T-helper 1 cell (primary cell): Measurements from ENCODE around the gene TMPRSS4.

Source experiments
- DNase-seq, 5 donors: peaks; one replicate each; pipeline ENCODE4 v3.0.0-alpha.2; 2012 to 2020

Gene TMPRSS4

DNA sequence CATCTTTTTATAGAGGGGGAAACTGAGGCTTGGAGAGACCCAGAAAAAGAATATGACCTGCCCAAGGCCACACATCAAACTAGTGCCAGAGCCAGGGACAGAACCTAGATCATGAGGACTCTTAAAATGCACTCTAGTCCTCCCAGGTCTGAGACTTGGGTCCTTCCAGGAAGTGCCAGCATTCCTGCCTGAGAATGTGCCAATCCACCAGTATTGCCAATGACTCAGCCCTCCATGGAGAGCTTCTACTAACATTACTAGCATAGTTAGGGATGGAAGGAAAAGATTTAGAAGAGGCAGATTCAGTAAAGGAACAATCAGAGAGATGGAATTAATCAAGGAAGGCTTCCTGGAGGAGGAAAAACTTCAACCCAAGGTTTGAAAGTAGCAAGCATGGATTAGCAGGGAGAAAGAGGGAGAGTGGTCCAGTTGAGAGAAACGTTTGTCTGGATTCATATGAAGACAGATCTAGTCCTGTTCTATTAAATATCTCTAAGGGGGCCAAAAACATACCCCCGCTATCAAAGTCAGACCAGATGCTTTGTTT is 30.0 kb downstream of the TMPRSS4 start:
- DNase-seq: no peak

DNA sequence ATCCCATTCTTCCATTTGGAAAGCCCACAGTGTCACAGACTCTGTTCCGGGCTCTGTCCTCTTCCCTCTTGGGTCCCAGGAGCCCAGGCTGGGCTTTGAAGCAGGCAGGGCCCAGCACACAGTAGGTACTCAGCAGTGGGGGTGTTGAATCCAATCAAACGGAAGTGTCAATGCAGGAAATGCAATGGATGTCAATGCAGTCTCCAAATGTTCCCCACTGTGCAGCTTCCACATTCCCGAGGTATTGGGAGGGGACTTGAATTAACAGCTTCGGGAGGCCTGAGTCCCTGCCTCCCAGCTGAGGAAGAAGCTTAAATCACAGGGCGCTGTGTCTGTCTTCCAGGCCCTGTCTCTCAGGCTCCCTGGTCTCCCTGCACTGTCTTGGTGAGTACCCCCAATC is 31.6 kb downstream of the TMPRSS4 start:
- DNase-seq: no peak

DNA sequence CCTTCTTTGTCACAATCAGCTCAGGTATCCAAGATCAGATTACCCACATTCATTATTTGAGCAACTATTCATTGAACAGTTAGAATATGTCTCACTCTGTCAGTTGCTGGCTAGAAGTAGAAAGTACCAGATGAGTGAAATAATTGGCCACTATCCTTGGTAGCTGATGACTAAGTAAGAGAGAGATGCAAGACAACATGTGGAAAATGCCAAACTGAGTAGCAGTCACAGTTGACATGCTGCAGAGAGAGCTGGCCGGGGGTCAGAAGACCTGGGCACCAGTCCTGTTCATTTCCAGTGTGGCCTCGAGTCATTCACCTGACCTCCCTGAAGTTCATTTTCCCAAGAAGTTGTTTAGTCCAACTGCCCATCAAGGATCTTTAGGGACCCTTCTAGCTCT is 32.4 kb downstream of the TMPRSS4 start:
- DNase-seq: no peak

DNA sequence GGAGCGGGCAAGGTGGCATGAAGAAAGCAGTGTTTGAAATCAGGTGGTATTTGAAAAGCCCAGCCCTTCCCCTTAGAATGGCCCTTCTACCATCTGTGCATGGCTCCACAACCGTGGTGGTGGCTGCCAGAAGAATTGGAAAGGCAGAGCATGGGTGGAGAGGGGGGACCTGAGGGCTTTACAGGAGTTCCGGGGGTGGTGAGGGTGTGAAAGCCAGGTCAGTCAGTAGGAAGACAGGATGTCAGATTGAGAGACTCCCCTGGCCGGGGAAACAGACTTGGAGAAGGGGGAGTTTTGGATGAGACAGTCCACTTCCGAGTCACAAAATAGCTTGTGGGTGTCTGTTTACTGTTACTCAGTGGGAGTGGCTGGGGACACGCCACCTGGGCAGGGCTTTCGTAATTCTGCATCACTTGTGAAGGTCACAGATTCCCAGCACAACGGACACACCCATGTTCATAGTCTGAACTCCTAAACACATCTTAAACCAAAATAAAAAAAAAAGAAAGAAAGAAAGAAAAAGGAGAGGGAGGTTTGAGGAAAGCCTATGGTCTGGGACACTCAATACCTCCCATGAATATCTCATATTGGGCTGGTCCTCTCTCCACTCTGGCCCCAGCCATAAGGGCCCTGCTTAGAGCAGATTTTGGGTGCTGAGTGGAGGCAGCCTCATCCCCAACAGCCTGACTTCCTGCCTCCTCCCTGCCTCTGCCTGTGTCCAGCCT is 34.3 kb downstream of the TMPRSS4 start:
- no peak for DNase-seq

DNA sequence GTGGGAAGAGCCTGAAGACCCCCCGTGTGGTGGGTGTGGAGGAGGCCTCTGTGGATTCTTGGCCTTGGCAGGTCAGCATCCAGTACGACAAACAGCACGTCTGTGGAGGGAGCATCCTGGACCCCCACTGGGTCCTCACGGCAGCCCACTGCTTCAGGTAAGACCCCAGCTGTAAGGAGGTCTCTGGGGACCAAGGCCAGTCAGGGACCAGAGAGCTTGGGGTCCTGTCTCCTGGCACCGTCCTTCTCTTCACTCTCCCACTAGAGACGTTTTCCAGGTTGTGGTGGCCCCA is 34.8 kb downstream of the TMPRSS4 start:
- DNase-seq: no peak

DNA sequence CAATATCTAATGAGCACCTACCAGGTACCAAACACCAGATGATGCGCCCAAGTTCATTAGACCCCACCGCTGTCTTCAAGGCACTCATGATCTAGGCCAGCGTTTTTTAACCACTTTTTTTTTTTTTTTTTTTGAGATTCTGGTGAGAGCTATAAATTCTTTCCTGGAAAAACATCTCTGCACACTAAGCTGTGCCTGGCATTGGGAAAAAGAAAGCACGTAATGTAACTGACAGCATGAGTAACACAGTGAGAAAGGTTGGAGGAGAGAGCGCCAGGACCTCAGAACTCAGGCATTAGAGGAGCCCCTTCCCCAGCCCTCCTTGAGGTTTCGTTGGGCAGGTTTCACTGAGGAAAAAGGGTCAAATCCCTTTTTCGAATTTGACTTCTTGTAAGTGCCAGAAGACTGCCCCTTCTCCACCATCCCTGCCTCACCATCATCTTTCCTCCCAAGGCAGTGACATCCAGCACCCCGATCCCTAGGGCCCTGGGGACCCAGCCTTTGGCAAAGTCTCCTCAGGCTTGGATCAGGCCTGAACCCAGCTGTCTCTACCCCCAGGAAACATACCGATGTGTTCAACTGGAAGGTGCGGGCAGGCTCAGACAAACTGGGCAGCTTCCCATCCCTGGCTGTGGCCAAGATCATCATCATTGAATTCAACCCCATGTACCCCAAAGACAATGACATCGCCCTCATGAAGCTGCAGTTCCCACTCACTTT is 36.0 kb downstream of the TMPRSS4 start:
- DNase-seq: no peak

DNA sequence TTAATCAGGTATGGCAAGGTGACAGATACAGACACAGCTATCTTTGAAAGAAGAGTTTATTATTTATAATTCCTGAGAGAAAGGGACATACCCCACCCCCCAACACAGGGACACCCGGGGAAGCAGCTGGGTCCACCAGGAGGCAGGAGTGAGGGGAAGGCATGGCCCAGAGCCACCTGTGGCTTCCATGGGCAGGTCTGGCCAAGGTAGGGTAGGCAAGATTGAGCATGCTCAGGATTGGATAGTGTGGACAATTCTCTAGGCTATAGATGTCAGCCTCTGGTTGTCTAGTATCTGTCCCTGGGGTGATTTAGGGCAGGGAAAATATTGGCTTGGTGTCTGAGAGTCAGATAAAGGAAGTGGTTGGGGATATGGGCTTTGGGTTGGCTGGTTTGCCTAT is 37.4 kb downstream of the TMPRSS4 start:
- no peak for DNase-seq

DNA sequence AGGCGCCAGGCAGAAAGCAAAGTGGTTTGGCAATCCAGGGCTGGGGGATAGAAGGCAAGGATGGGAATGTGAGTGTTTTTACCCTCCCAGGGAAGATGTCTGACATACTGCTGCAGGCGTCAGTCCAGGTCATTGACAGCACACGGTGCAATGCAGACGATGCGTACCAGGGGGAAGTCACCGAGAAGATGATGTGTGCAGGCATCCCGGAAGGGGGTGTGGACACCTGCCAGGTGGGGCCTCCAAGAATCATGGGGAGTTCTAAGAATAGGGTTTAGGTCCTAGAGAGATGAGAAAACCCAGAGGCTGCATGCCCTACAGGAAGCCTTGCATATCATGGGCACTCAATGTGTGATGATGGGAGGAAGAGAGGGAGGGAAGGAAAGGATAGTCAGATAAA is 38.2 kb downstream of the TMPRSS4 start:
- DNase-seq: no peak

DNA sequence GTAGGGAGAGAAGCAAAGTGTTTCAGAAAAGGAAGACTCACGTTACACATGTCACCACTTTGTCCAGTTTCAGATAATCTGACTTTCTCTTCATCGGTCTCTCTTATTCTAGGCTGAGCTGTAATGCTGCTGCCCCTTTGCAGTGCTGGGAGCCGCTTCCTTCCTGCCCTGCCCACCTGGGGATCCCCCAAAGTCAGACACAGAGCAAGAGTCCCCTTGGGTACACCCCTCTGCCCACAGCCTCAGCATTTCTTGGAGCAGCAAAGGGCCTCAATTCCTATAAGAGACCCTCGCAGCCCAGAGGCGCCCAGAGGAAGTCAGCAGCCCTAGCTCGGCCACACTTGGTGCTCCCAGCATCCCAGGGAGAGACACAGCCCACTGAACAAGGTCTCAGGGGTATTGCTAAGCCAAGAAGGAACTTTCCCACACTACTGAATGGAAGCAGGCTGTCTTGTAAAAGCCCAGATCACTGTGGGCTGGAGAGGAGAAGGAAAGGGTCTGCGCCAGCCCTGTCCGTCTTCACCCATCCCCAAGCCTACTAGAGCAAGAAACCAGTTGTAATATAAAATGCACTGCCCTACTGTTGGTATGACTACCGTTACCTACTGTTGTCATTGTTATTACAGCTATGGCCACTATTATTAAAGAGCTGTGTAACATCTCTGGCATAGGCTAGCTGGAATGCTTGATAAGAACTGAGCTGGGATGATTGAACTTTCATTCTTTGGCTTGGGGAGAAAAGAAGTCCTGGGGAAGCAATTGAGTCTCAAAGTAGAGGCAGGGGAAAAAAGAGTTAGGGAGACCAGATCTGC is 41.1 kb downstream of the TMPRSS4 start:
- no peak for DNase-seq

DNA sequence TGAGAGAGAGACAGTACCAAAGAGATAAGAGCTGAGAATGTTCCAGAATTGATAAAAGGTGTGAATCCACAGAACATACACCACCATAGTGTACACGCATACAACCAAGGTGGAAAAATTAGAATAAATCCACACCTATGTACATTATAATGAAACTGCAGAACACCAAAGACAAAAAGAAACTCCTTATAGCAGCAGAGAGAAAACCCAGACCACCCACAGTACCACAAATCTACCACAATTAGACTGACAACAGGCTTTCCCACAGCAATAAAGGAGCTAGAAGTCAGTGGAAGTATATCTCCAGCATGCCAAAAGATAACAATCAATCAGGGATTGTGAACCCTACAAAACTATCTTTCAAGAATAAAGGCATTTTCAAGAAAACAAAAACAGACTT is 43.9 kb downstream of the TMPRSS4 start:
- DNase-seq: no peak

DNA sequence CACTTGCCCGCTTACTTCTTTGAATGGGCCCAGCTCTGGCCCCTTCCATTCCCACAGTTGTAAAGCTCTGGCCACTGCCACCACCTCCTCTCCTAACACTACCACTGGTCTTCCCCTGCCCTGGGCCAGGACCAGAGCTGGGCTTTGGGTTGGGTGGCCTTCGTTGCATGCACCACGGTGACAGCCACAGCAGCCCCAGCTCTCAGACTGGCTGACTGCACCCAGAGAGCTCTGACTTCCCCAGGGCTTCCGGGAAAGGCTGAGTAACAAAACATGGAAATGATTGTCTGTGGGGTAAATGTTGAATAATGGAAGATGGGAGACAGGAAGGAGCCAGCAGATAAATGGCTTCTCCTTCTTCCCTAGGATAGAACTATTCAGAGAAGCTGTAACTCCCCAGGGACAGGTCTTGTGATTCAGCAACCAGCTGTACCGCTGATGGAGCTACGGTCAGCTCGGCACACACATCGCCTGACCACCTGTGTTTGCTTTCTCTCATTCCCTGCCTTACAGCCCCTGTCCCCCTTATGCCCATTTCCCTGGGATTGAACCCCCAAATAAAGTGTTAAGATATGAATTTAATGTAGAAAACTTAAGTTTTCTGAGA is 48.2 kb downstream of the TMPRSS4 start:
- DNase-seq: no peak

DNA sequence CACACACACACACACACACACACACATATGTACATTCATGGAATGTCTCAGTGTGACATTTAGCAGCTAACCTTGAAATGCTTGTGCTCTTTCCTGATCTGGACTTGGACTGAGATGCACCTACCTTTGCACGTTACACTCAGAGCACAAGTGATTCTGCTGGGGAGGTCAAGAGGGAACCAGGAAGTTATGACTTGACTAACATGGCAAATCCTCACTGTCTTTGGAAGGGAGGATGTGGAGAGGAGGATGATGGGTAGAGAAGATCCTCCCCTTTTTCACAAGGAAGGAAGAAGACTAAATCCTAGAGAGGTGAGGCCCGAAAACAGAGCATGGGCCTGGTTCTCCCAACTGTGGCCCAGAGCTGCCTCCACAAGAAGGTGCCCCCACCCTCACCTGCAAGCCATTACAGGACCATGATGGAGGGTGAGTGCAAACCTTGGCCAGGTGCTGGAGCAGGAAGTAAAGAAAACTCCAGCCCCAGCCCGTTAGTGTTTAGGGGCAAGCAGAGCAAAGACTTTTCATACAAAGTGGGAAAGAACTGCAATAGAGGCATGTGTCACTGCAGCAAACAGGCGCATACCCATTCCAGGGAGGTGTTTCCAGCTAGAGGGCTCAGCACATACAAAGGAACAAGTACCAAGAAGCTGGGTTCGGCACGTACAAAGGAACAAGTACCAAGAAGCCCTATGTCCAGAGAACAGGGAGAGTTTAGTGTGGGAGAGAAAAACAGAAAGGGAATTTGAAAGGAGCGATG is 49.4 kb downstream of the TMPRSS4 start:
- DNase-seq: no peak

DNA sequence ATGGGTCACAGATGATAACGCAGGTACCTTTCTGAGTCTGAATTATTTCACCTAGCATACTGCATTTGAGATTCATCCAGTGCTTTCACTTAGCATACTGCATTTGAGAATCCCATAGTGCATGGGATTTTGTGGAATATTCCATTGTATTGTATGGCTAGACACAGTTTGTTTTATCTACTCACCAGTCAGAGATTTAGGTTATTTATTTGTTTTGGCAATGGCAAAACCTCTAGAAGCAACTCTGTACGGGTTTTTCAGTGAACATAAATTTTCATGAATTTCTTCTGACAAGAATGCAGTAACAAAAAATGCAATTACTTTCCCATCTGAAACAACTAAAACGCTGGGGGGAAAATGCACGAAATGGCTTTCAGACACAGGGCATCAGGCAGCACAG is 51.4 kb downstream of the TMPRSS4 start:
- no peak for DNase-seq

DNA sequence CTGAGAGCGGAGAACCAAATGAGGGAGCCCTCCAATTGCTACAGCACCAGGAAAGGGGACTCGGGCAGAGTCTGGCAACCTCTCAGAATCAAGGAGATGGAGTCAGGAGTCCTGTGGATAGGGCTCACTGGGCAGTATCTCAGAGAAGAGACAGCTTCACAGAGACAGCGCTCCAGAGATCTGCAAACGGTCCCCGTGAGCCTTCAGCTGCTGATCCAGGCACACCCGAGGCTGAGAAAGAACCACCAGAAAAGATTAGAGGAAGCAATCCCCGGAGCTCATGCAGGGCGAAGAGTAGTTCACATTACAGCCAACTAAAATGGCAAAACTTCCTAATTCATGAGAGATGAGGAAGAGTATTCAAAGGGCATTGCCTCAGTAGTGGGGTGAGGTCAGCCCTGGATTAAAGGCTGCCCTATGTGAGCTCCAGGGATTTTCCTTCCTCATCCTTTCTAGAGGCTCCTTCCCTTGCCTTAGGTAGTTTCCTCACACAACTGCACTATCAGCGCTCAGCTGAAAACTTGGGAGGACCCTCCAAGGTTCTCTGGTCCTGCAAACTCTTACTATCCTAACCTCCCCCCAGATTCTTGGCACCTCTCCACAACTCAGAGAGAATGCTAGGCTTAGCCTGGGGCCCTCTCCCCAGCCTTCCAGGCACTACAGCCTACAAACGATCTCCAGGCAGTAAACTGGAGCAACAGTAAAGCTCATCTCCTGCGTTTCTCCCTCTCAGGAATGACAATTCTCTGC is 52.0 kb downstream of the TMPRSS4 start:
- DNase-seq: no peak

DNA sequence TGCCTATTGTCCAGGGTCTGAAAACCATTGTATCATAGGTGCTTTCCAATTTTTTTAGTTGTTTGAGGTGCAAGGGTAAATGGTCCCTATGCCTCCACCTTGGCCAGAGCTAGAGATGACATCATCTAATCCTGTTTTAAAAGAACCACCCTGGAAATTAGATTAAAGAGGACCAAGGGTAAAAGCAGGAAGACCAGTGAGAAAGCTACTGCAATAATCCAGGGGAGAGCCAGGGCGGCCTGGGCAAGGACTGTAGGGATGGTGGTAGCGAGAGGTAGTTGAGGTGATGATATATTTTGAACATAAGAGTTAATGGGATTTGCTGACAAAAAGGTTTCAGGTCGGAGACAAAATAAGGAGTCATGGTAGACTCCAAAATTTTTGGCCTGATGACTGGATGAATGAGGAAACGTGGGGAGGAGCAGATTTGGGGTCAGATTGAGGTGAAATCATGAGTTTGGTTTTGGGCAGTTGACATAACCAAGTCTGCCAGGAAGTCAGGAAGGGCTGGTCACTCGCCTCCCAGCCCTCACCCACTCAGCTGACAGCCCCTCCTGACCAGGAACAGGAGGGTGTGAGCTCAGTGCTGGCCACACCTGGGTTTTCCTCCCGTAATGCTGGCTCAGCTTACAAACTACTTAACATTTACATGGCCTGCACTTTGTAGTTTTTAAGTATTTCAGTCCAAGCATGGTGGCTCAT is 52.7 kb downstream of the TMPRSS4 start:
- DNase-seq: no peak

DNA sequence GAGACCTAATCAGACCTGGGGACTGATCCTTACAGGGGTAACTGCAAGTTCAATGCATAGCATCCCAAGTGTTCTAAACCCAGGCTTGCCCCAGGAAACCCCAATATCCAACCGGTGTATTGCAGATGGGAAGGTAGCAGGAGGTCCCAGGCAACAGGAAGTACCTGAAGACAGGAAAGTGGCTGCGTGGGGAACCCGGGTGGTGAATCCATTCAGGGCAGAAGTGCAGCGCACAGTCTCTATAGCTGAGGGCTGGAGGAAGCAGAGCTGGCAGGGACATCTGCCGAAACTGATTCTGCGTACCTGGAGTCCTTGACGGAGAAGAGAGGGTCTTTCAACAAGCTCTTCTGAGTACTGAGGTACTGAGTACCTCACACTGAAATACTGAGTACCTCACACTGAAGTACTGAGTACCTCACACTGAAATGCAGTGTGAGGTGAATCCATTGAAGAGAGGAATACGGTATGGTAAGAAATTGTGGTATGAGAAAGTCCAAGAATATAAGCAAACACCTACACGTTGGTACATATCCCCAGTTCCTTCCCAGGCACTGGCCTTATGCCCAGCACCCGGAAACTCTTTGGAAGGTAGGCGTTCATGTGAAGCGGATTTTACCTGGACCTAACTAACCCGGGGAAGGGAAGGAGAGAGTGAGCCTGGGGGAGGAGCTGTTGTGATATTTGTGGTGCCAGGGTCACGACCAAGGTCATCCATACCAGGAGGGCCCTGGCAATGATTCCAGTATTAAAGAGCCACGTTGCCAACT is 55.7 kb downstream of the TMPRSS4 start:
- no peak for DNase-seq

DNA sequence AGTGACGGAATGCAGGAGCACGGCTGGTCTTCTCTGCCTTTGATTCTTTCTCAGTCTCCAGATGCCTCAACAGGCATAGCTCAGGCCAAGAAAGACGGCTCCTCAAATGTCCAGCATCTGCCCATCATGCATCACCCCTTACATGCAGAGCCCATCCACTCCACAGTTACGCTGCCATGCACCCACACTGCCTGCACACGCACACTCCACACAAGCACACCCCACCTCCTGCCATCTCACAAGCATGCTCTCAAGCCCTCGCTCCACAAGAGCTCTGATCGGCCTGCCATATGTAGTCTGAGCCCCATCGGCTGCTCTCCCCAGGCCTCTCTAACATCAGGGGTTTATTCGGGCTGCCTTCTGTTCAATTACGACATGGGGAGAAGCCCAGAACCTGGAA is 56.9 kb downstream of the TMPRSS4 start:
- no peak for DNase-seq

DNA sequence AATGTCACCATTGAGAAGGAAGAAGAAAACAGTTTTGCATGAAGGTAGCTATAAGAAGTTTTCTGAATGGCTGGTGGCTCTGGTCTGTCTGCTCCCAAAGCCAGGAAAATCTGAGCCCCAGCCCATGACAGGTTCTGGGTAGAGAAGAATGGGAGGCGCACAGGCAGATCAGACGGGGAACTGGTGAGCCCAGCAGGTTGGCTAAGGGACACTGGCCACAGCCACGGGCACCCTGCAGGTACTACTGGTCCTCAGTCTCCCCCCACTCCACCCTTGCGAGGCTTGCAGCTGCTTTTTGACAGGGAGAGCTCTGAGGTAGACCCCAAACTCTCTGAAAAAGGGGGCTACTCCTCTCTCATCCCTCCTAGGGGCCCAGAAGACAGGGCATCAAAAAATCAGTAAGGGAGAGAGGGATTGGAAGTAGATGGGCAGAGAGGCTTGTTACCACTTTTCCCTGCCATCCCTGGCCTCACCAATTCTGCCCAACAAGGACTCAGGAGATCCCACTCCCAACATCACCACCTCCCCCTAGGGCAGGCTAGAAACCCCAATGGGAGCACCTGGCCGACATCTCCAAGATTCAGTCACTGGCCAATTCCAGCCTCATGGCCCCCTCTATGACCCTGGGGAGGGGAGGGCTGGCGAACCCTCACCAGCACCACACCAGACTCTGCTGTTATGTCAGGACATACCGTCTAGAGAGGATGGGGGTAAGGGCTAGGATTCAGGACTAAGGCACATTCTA is 58.3 kb downstream of the TMPRSS4 start:
- no peak for DNase-seq

DNA sequence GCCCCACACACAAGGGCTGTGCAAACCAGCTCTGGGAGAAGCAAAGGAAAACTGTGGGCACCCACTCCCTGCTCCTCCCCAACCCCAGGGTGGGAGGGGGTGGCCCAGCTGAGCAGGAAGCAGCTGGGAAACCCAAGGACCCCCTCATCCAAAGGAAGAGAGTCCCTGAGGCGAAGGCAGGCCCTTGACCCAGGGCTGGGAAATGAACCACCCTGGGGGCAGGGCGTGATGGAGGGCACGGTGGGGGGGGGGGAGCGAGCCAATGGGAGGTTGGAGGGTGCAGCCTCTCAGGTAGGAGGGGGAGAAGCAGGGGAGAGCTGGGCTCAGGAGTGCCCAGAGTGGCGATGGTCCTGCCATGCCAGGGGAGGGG is 58.9 kb downstream of the TMPRSS4 start:
- no peak for DNase-seq

DNA sequence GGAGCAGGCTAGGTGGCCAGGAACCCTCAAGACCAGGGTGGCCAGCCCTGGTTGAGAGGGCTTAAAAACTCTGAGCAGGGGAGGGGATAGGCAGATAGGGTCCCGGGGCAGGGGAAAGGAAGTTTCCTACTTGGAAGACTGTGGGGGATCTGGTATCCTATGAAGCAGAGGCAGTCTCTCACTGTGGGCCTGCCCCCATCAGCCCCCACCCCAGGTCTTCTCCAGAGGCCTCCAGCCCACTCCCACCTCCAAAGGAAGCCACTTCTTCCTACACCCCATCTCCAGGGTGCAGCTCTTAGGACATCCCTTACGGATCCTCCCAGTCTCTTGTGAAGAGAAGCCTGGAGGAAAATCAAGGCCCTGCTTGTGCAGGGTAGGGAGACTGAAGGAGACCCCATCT is 59.5 kb downstream of the TMPRSS4 start:
- no peak for DNase-seq
